Measurements from ENCODE around the gene ARVCF. TPM values are rescaled to one million over a fixed set of nuclear protein-coding genes. Genes with fewer than 3 reads are reported as not detected.
A peak's percentile ranks its signal among the peaks of the same experiment; 100 is the strongest.

The ARVCF gene
- total RNA-seq, 4 donors from 2014 or later: 34.5 to 123 (median 111) TPM

GRCh38 chr22:20004464-20004863, 12.2 kb downstream of the ARVCF start:
- H3K4me1 ChIP-seq: peaks cover 31 to 36% of the 10 kb centered on the region in 2 donors
- TF ChIP-seq CTCF (IDR thresholded peaks at IDR 0.05) (no peak), POLR2A (IDR thresholded peaks at IDR 0.05) (no peak)
- no peaks in the 10 kb centered on the region for H3K9me3 ChIP-seq
- H3K36me3 ChIP-seq: no peaks in the 10 kb centered on the region
- intact Hi-C loops (cut with DNase I): no loop called here
- no peak overlapping the region for H3K27ac ChIP-seq
- H3K27me3 ChIP-seq: no peaks in the 10 kb centered on the region
- no peak overlapping the region for H3K4me3 ChIP-seq (replicated peaks in 1 of 3)
- no peak for DNase-seq
- 97 to 98% methylated on average over 3 of the region's 3 CpGs for WGBS, 2 donors

DNA sequence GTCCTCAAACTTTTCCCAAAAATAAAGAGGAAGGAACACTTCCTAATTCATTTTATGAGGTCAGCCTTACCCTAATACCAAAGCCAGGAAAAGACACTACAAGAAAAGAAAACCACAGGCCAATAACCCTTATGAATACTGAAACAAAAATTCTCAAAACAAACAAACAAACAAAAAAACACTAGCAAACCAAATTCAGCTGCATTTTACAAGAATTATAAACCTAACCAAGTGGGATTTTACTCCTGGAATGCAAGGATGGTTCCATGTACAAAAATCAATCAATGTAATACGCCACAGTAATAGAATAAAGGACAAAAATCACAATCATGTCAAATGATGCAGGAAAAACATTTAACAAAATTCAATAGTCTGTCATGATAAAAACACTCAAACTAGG, 13.3 kb downstream of the ARVCF start:
- Histone ChIP-seq H3K27ac (no peak overlapping the region), H3K36me3 (no peaks in the 10 kb centered on the region), H3K27me3 (no peaks in the 10 kb centered on the region), H3K9me3 (no peaks in the 10 kb centered on the region), H3K4me1 (peaks cover 42 to 48% of the 10 kb centered on the region in 2 donors), H3K4me3 (replicated peaks in 1 of 3) (no peak overlapping the region)
- 98 to 100% methylated on average over 1 of the region's 1 CpG for WGBS, 2 donors
- TF ChIP-seq POLR2A (IDR thresholded peaks at IDR 0.05) (no peak), CTCF (IDR thresholded peaks at IDR 0.05) (no peak)
- intact Hi-C loops (cut with DNase I): no loop called here
- DNase-seq: no peak

- no peak for DNase-seq
- Histone ChIP-seq H3K4me1 (peaks cover 45 to 55% of the 10 kb centered on the region in 2 donors), H3K27ac (peak overlapping the region; percentile 27 to 61 (median 51)), H3K9me3 (no peaks in the 10 kb centered on the region), H3K27me3 (no peaks in the 10 kb centered on the region), H3K4me3 (replicated peaks in 1 of 3) (no peak overlapping the region), H3K36me3 (no peaks in the 10 kb centered on the region)
- WGBS, 2 donors: 74 to 77% methylated on average over 2 of the region's 2 CpGs
- intact Hi-C loops (cut with DNase I): no loop called here
- TF ChIP-seq POLR2A (IDR thresholded peaks at IDR 0.05): no peak
- TF ChIP-seq CTCF (IDR thresholded peaks at IDR 0.05): no peak
These were observed 14.0 kb downstream of the ARVCF start for GRCh38 chr22:20002636-20003035.

DNA sequence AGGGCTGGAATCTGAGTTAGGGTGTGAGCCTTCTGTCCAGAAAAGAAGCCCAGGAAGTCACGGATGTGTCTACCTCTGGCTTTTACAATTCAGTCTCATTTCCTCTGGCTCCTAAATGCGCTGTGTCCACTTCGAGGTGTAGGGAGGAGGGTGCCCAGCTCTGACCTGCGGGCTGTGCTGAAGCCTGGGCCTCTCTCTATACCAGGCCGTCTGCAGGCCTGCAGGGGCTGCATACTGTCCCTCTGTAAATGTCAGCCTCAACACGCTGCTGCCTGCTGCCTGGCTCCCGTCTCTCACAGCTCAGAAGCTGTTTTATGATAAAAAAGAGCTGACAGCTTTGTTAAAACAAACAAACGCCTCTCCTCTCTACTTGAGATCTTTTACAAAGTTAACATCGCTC, 14.5 kb downstream of the ARVCF start:
- WGBS, 2 donors: 47 to 63% methylated on average over 9 of the region's 9 CpGs

More for the DNA sequence above, 14.5 kb downstream of the ARVCF start:
- H3K4me1 ChIP-seq: peaks cover 45 to 57% of the 10 kb centered on the region in 2 donors
- H3K9me3 ChIP-seq: no peaks in the 10 kb centered on the region
- TF ChIP-seq CTCF (IDR thresholded peaks at IDR 0.05): no peak
- TF ChIP-seq POLR2A (IDR thresholded peaks at IDR 0.05): no peak
- intact Hi-C loops (cut with DNase I): no loop called here
- H3K27ac ChIP-seq: peak overlapping the region; percentile 27 to 61 (median 51)
- no peaks in the 10 kb centered on the region for H3K36me3 ChIP-seq
- no peaks in the 10 kb centered on the region for H3K27me3 ChIP-seq
- DNase-seq: no peak
- H3K4me3 ChIP-seq (replicated peaks in 1 of 3): no peak overlapping the region
